Measurements from ENCODE around the gene DEFB118.

DNA sequence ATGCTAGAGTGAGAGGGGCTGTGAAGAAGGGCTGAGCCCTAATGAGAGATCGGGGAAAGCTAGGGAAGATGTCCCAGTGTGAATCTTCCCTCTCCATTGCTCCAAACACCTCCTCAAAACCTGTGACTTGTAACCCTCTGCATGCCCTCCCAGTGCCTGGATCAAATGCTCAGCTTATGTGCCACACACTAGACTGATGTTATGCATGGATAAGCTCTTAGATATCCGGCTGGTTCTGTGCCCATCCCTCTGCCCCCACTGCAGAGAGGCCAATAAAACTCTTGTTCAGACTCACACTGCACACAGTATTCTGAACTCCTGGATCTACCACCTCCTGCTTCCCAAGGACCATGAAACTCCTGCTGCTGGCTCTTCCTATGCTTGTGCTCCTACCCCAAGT lies at the start of gene DEFB118:
- TF ChIP-seq, protein P1, sequence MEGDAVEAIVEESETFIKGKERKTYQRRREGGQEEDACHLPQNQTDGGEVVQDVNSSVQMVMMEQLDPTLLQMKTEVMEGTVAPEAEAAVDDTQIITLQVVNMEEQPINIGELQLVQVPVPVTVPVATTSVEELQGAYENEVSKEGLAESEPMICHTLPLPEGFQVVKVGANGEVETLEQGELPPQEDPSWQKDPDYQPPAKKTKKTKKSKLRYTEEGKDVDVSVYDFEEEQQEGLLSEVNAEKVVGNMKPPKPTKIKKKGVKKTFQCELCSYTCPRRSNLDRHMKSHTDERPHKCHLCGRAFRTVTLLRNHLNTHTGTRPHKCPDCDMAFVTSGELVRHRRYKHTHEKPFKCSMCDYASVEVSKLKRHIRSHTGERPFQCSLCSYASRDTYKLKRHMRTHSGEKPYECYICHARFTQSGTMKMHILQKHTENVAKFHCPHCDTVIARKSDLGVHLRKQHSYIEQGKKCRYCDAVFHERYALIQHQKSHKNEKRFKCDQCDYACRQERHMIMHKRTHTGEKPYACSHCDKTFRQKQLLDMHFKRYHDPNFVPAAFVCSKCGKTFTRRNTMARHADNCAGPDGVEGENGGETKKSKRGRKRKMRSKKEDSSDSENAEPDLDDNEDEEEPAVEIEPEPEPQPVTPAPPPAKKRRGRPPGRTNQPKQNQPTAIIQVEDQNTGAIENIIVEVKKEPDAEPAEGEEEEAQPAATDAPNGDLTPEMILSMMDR (conservative IDR thresholded peaks at IDR 0.05) = no peak
- no peak for TF ChIP-seq EZH2 (IDR thresholded peaks at IDR 0.05; ENCODE audit: low read depth)
